Activated CD4-positive, alpha-beta memory T cell treated with anti-CD3 and anti-CD28 coated beads for 36 hours (primary cell): ENCODE results near the gene PTPN9. TPM values are rescaled to one million over a fixed set of nuclear protein-coding genes. Genes with fewer than 3 reads are reported as not detected.

Experiments used
- CTCF ChIA-PET: fragments of 350-600 bp; sonication (Branson Sonifier 250); formaldehyde crosslinking; loops from one replicate; lab custom pipeline; 2021; ENCODE audit warnings: antibody characterized with exemption, inconsistent platforms; lab: Charles Lee
- POLR2A ChIA-PET: fragments of 350-600 bp; sonication (Branson Sonifier 250); formaldehyde crosslinking; loops from one replicate; lab custom pipeline; 2021; ENCODE audit warnings: antibody characterized with exemption; lab: Charles Lee
- DNase-seq: peaks from one replicate; pipeline ENCODE4 v3.0.0-alpha.2; 2020
- H3K27ac Mint-ChIP-seq: one replicate; pipeline ENCODE4 v1.8.0; 2021; ENCODE audit warnings: mixed read lengths
- H3K27me3 Mint-ChIP-seq: one replicate; pipeline ENCODE4 v1.8.0; 2021; ENCODE audit warnings: mixed read lengths
- H3K36me3 Mint-ChIP-seq: one replicate; pipeline ENCODE4 v1.8.0; 2021; ENCODE audit warnings: mixed read lengths
- H3K4me1 Mint-ChIP-seq: one replicate; pipeline ENCODE4 v1.8.0; 2021; ENCODE audit warnings: low read depth, mixed read lengths
- H3K4me3 Mint-ChIP-seq: one replicate; pipeline ENCODE4 v1.8.0; 2021; ENCODE audit warnings: mild to moderate bottlenecking, mixed read lengths
- H3K9me3 Mint-ChIP-seq: one replicate; pipeline ENCODE4 v1.8.0; 2021; ENCODE audit warnings: mixed read lengths
- intact Hi-C: fragments of 100-400 bp; cut with micrococcal nuclease; formaldehyde crosslinking; loops from one replicate; pipeline ENCODE4 v1.15.1; 2023
- total RNA-seq, 2 experiments: library from RNA; stranded (reverse); gene quantifications; one replicate each; pipeline ENCODE4 v1.2.3, GENCODE V29; 2021

Gene PTPN9
- 10 to 100 TPM; 19.2 to 20.9 TPM for total RNA-seq

DNA sequence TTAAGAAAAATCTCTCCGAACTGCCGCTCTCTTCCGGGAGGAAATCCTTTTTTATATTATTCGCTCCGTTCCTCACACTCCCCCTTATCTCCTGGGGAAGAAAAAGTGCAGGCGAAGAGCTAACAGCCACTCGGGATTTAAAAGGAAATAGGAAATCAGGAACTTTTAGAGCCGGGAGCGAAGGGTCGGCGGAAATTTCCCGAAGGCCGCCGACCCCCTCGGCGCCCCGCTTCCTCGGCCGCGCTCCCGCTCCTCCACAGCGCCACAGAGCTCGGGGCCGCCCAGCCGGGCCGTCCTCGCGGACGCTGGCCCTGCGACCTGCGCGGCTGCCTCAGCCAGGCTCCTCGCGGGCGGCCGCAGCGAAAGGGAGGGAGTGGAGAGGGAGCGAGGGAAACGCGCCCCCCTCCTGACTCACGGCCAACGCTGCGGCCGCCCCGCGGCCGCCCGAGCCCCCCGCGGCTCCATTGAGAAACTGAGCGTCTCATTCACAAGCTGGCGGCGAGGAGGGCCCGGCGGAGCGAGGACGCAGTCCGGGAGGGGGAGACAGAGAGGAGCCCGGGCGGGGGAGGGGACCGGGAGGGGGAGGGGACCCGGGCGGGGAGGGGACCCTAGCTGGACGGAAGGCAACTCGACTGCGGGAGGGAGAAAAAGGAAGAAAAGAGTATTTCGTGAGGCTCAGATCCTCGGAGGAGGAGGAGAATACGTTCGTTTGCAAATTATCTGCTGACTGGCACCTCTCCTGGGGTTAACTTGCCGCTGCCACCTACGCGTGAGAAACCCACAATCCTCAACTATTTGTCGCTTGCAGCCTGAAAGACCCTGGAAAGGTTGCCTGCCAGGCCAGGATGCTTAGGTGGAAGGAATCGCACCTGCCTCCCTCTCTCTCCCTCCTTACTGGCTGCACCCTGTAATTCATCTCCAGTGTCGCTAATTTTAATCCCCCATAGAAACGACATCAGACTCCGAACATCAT, at the start of gene PTPN9:
TSS of gene PTPN9 (minus strand) at position 368 of the 973 bp plus-strand sequence. CDS start 539 bp downstream, outside the sequence.
- H3K27me3 Mint-ChIP-seq = no peaks in the 10 kb centered on the region
- CTCF ChIA-PET = interaction anchor here (0.6 to 4.2 kb wide), 17 partner anchors 10 to 211 kb away, joined by 3 to 19 read pairs (median 4); partner anchors contain the start of genes IMP3, MAN2C1, SIN3A and SNX33
- no peaks in the 10 kb centered on the region for H3K9me3 Mint-ChIP-seq
- intact Hi-C loops = loop anchor here (1.0 to 2.0 kb wide), 3 partner anchors 46 to 124 kb away; partner anchors contain the start of genes IMP3 and SNUPN
- peak within 1 kb of the TSS; percentile 91 for H3K4me3 Mint-ChIP-seq
- peak; percentile 84 for DNase-seq
- H3K36me3 Mint-ChIP-seq = peaks cover 6% of the 10 kb centered on the region
- POLR2A ChIA-PET = interaction anchor here (0.6 to 2.7 kb wide), 11 partner anchors 14 to 211 kb away, joined by 3 to 18 read pairs (median 4); partner anchors contain the start of genes IMP3, MAN2C1, SNUPN and SNX33
- peaks cover 16% of the 10 kb centered on the region for H3K4me1 Mint-ChIP-seq
- peak within 1 kb of the TSS; percentile 93 for H3K27ac Mint-ChIP-seq

DNA sequence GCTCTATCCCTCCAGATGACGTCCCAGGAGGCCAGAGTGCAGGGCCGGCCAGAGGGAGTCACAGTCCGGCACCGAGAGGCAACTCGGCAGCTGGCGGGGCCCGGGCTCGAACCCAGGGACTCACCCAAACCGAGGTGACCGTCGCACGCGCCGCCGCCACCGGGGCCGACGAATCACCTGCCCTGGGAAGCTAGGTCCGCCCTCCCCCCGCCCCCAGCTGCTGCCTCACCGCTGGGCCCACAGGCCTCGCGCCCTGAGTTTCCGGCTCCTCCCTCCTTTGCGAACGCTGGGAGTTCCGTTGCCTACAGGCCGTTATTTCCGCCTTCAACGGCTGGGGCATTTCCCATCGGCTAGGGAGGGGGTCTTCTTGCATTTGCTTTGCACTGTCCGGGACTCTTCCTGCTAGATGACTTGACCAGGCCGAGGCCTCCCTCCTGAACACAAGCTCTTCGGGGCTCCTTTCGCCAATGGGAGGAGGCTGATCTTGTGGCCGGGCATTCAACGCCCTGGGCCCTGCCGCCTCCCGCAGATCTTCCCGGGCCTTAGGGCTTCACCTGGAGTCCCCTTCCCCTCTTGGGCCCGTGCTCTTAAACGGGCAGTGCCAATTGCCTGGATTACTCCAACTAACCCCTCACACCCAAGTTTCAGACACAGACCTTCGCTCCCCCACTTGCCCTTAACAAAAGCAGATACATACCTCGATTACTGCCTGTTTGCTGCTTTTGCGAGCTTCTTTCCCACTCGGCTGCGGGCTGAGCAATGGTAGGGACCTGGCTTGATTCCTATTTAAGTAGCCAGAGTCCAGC, 46.6 kb upstream of the PTPN9 start, which contains the start of gene SNUPN:
TSS of gene SNUPN (minus strand) at position 184 of the 806 bp plus-strand sequence. CDS start 4,674 bp downstream, outside the sequence.
- CTCF ChIA-PET = interaction anchor here (1.2 to 3.6 kb wide), 5 partner anchors 14 to 258 kb away, joined by 3 to 31 read pairs (median 13); partner anchors contain the start of genes IMP3 and MAN2C1

DNA sequence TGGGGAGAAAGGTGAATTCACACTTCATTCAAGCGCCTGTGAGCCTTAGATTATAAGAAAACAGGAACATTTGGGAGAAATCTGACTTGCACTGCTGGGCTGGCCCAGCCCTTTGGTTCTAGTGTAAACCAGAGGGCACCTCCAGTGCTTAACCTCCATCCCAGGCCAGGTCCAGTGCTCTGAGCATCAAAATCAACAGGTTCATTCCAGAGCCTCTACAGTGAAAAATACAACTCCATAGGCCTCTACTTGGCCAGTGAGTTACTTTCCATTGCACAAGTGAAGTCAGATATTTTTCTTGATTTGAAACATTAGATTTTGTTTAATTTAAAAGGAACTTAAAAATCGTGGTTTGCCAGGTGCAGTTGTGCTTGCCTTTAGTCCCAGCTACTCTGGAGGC, 43.4 kb upstream of the PTPN9 start:
- POLR2A ChIA-PET = no interaction called here

More for the DNA sequence above, 46.6 kb upstream of the PTPN9 start, which contains the start of gene SNUPN:
- H3K4me3 Mint-ChIP-seq = peak within 1 kb of the TSS; percentile 98
- peaks cover 3% of the 10 kb centered on the region for H3K36me3 Mint-ChIP-seq
- H3K27me3 Mint-ChIP-seq = no peaks in the 10 kb centered on the region
- POLR2A ChIA-PET = interaction anchor here (1.0 to 3.2 kb wide), 8 partner anchors 9 to 258 kb away, joined by 3 to 39 read pairs (median 12); partner anchors contain the start of genes IMP3, MAN2C1, PTPN9 and SIN3A
- intact Hi-C loops = loop anchor here (1.0 to 2.0 kb wide), 4 partner anchors 15 to 257 kb away; partner anchors contain the start of genes IMP3, MAN2C1 and PTPN9
- DNase-seq = peak; percentile 97
- H3K9me3 Mint-ChIP-seq = no peaks in the 10 kb centered on the region
- peaks cover 35% of the 10 kb centered on the region for H3K4me1 Mint-ChIP-seq
- H3K27ac Mint-ChIP-seq = peak within 1 kb of the TSS; percentile 98

DNA sequence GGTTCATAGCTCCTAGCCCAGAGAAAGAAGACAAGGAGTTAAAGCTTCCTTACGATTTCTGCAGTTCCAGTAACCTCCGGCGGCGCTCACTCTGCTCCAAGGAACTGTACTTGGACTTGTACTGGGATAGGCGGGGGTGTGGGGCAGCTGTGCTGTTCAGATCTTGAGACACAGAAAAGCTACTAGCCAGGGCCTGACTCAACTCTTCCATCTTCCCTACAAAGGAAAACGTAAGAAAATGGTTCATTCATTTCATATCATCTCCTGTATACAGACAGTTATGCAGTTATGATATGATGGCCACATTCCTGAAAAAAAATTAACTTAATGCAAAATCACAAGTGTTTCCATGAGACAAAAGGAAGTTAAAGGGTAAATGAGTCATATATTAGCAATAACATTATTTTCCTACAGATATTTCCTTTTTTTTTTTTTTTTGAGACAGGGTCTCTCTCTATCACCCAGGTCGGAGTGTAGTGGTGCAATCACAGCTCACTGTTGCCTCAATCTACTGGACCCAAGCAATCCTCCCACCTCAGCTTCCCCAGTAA, 41.8 kb upstream of the PTPN9 start:
- DNase-seq = no peak
- Mint-ChIP-seq H3K9me3 (no peaks in the 10 kb centered on the region), H3K36me3 (peaks cover 19% of the 10 kb centered on the region), H3K4me1 (peaks cover 29% of the 10 kb centered on the region), H3K4me3 (no peak overlapping the region), H3K27ac (peak overlapping the region; percentile 75), H3K27me3 (no peaks in the 10 kb centered on the region)
- ChIA-PET CTCF (interaction anchor here (0.8 to 1.7 kb wide), 3 partner anchors 12 to 42 kb away, joined by 3 to 5 read pairs (median 4); partner anchors contain the start of gene PTPN9), POLR2A (no interaction called here)
- intact Hi-C loops = no loop called here

More for the DNA sequence above, 43.4 kb upstream of the PTPN9 start:
- intact Hi-C loops = no loop called here
- peaks cover 10% of the 10 kb centered on the region for H3K36me3 Mint-ChIP-seq
- CTCF ChIA-PET = no interaction called here
- H3K4me1 Mint-ChIP-seq = peaks cover 41% of the 10 kb centered on the region
- no peak for DNase-seq
- no peaks in the 10 kb centered on the region for H3K27me3 Mint-ChIP-seq
- H3K4me3 Mint-ChIP-seq = no peak overlapping the region
- peak overlapping the region; percentile 63 for H3K27ac Mint-ChIP-seq
- H3K9me3 Mint-ChIP-seq = no peaks in the 10 kb centered on the region

DNA sequence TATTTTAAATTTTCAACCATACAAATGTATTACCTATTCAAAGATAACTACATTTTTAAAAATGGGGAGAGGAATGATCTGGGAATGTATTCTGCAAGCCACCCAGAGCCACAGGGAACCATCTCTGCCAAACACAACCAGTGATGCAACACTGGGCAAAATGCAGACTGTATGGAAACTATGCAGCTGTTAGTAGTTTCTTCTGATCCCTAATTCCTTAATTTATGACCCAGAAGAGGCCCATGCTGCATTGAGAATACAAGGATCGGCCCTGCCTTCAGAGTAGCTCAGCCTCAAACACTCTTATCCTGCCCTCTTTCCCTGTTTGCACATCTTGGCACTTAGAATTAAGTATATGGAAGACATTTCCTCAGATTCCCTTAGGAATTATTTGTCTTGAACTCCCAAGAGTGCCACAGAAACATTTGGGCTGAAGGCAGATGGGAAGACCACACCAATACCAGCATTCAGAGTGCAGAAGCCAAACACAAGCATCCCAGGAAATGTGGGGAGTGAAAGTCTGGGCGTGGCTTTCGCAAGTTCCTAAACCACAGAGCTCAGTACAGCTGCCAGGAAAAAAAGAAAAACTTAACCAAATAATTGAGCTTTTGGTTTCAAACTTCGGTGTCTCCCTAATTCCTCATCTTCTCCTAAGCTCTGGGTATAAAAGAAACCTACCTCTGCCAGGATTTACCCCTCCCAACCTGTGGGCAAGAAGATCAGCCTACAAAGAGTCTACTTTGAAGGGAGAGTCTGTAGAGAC, 41.1 kb upstream of the PTPN9 start:
- Mint-ChIP-seq H3K4me1 (peaks cover 29% of the 10 kb centered on the region), H3K27me3 (no peaks in the 10 kb centered on the region), H3K36me3 (peaks cover 23% of the 10 kb centered on the region), H3K27ac (peak overlapping the region; percentile 75), H3K4me3 (no peak overlapping the region), H3K9me3 (no peaks in the 10 kb centered on the region)
- DNase-seq = no peak
- ChIA-PET CTCF (interaction anchor here (0.8 to 1.7 kb wide), 4 partner anchors 13 to 252 kb away, joined by 3 to 5 read pairs (median 4); partner anchors contain the start of gene PTPN9), POLR2A (no interaction called here)
- intact Hi-C loops = no loop called here

DNA sequence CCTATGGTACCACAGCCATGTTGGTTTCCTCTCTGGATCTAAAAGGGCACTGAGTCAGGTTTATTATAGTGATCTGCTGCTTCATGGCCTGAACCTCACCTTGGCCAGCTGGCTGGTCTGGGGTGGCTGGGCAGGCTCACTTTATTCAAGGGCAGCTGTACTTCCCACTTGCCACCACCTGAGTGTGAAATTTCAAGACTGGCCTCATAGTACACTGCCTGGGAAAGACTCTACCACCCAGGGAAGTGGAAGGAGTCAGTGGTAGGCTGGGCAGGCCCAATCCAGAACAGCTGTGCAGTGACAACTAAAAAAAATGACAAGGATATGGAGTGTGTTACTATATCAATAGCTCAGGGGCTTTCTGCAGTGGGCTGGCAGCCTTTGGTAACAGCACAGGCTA, 37.7 kb upstream of the PTPN9 start:
- no peaks in the 10 kb centered on the region for H3K9me3 Mint-ChIP-seq
- peaks cover 39% of the 10 kb centered on the region for H3K36me3 Mint-ChIP-seq
- H3K4me1 Mint-ChIP-seq = peaks cover 20% of the 10 kb centered on the region
- POLR2A ChIA-PET = no interaction called here
- DNase-seq = no peak
- no peak overlapping the region for H3K4me3 Mint-ChIP-seq
- intact Hi-C loops = no loop called here
- CTCF ChIA-PET = interaction anchor here (1.3 kb wide), 1 partner anchor 249 kb away, joined by 3 read pairs; no protein-coding TSS in a partner anchor
- H3K27ac Mint-ChIP-seq = peak overlapping the region; percentile 19
- no peaks in the 10 kb centered on the region for H3K27me3 Mint-ChIP-seq

DNA sequence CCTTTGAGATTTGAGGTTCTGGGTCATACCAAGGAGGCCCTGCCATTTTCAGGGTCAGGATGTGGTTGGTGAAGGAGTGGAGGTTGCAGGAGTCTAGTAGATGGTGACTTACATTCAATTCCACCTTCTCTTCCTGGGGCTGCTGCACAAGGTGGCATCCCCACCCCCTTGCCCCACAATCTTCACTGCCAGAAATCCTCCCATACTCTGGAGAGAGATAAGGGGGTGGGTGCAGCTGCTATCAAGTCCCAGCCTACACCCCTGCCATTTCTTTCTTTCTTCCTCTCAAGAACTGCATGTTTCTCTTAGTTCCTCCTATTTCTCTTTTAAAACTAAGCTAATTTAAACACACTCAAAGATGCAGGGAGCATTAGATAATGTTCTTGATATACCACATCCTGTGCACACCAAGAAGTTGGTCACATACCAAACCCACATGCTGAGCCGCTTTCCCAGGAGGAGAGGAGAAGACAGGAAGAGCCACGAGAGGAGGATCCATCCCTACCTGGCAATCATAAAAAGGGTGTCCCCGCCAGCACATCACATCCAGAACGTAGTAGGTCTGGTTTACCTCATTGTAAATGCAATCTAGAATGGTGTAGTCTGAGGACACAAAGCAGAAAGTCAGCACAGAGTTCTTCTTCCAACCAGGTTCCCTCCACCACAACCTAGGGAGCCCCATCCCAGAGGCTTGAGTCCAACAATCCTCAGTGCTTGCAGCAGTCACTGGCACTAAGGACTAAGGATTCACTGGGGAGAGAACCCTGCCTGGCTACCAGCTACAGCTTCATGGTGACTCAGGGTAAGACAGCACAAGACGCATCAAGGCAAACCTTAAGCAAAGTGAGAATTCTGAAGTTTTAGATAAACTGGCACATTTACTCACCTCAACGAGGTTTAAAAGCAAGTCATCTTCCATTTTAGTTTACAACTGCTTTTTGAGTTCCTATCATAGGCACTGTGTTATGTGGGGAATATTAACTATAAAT, 27.9 kb upstream of the PTPN9 start:
- ChIA-PET POLR2A (interaction anchor here (1.0 to 1.6 kb wide), 5 partner anchors 10 to 153 kb away, joined by 4 to 7 read pairs (median 4); partner anchors contain the start of genes IMP3 and PTPN9), CTCF (interaction anchor here (0.6 to 1.8 kb wide), 4 partner anchors 9 to 239 kb away, joined by 3 to 9 read pairs (median 6); no protein-coding TSS in a partner anchor)
- no peaks in the 10 kb centered on the region for H3K9me3 Mint-ChIP-seq
- no peaks in the 10 kb centered on the region for H3K27me3 Mint-ChIP-seq
- H3K4me3 Mint-ChIP-seq = peak overlapping the region; percentile 22
- H3K4me1 Mint-ChIP-seq = peaks cover 41% of the 10 kb centered on the region
- H3K36me3 Mint-ChIP-seq = peaks cover 45% of the 10 kb centered on the region
- peak; percentile 56 for DNase-seq
- intact Hi-C loops = loop anchor here (1.0 kb wide), 1 partner anchor 10 kb away; no protein-coding TSS in a partner anchor
- H3K27ac Mint-ChIP-seq = peak overlapping the region; percentile 82

DNA sequence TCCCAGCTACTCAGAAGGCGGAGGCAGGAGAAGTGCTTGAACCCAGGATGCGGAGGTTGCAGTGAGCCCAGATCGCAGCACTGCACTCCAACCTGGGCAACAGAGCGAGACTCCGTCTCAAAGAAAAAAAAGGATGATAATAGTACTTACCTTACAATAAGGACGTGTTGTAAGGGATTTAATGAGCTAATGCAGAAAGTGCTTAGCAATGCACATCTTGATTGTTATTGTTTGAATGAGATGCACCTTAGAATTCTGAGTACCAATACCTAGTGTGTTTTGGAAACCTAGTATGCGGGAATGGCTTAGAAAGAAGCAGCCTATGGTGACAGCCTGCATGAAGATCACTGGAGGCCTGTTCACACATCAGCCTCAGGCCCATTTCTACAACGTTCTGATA, 26.9 kb upstream of the PTPN9 start:
- no peaks in the 10 kb centered on the region for H3K27me3 Mint-ChIP-seq
- no peaks in the 10 kb centered on the region for H3K9me3 Mint-ChIP-seq
- ChIA-PET POLR2A (interaction anchor here (1.4 kb wide), 1 partner anchor 34 kb away, joined by 4 read pairs; the partner anchor contains the start of gene IMP3), CTCF (interaction anchor here (0.7 to 1.8 kb wide), 3 partner anchors 9 to 238 kb away, joined by 3 to 9 read pairs (median 5); no protein-coding TSS in a partner anchor)
- DNase-seq = no peak
- peak overlapping the region; percentile 82 for H3K27ac Mint-ChIP-seq
- H3K36me3 Mint-ChIP-seq = peaks cover 47% of the 10 kb centered on the region
- peaks cover 41% of the 10 kb centered on the region for H3K4me1 Mint-ChIP-seq
- H3K4me3 Mint-ChIP-seq = no peak overlapping the region
- intact Hi-C loops = no loop called here

DNA sequence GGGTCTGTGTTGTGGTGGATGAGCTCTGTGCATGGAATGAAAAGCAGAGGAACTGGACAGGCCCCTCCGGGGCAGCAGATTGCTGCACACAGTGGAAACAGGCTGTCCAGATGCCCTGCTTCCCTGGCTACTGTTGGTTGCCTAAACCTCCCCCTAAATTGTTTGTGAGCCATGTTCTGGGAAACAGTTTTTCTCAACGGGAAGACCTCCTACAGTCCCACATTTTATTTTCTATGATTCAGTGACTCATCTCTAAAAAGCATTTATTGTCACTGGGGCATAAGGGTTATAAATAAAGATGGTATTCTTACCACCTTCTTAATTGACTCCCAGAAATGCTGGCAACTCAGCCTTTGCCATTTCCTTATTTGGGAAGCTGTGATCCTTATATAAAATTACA, 20.3 kb upstream of the PTPN9 start:
- Mint-ChIP-seq H3K9me3 (no peaks in the 10 kb centered on the region), H3K4me1 (peaks cover 18% of the 10 kb centered on the region), H3K27ac (no peak overlapping the region), H3K36me3 (peaks cover 43% of the 10 kb centered on the region), H3K27me3 (no peaks in the 10 kb centered on the region), H3K4me3 (no peak overlapping the region)
- CTCF ChIA-PET = interaction anchor here (2.5 to 2.9 kb wide), 2 partner anchors 41 to 231 kb away, joined by 13 to 19 read pairs; partner anchors contain the start of genes IMP3 and MAN2C1
- intact Hi-C loops = loop anchor here (5.0 kb wide), 1 partner anchor 43 kb away; the partner anchor contains the start of gene IMP3
- POLR2A ChIA-PET = no interaction called here
- DNase-seq = no peak
